Fibroblast of mammary gland (primary cell): ENCODE measurements around the gene CTIF.

Experiments used
- DNase-seq: peaks from one replicate; pipeline ENCODE4 v3.0.0-alpha.2; 2010; ENCODE audit warnings: low read depth
- H3K4me3 ChIP-seq: 2 replicates; pipeline ENCODE4 v1.5.1; 2011; ENCODE audit warnings: low read depth, mild to moderate bottlenecking, low read length, moderate library complexity; ENCODE audit not compliant: control insufficient read depth
- CTCF ChIP-seq: conservative IDR thresholded peaks from 2 replicates; pipeline ENCODE4 v1.5.1; 2011; ENCODE audit warnings: low read depth, low read length, inconsistent platforms; ENCODE audit not compliant: control insufficient read depth, insufficient read depth

CTIF gene

GRCh38 chr18:48858676-48859075 lies 319.8 kb downstream of the CTIF start:
- peak; percentile 8 for DNase-seq
- TF ChIP-seq CTCF: no peak

GRCh38 chr18:48859311-48860268 lies 320.8 kb downstream of the CTIF start:
- H3K4me3 ChIP-seq: no peak overlapping the region
- no peak for DNase-seq
- no peak for TF ChIP-seq CTCF

More at GRCh38 chr18:48858676-48859075, 319.8 kb downstream of the CTIF start:
- no peak overlapping the region for H3K4me3 ChIP-seq

- no peak for TF ChIP-seq CTCF
- H3K4me3 ChIP-seq: no peak overlapping the region
- DNase-seq: no peak
These were observed 321.7 kb downstream of the CTIF start for GRCh38 chr18:48860269-48861180.

GRCh38 chr18:48861181-48861708 lies 322.4 kb downstream of the CTIF start:
- DNase-seq: no peak
- TF ChIP-seq CTCF: no peak
- no peak overlapping the region for H3K4me3 ChIP-seq

GRCh38 chr18:48862132-48862531 lies 323.3 kb downstream of the CTIF start:
- DNase-seq: no peak
- TF ChIP-seq CTCF: no peak
- H3K4me3 ChIP-seq: no peak overlapping the region

- no peak overlapping the region for H3K4me3 ChIP-seq
- TF ChIP-seq CTCF: no peak
These were observed 323.9 kb downstream of the CTIF start for GRCh38 chr18:48862678-48863270.

More at GRCh38 chr18:48862678-48863270, 323.9 kb downstream of the CTIF start:
- no peak for DNase-seq
